Stimulated activated CD8-positive, alpha-beta memory T cell treated with anti-CD3 and anti-CD28 coated beads, Interleukin-4, amount 100 ng/mL, for 24 hours (primary cell): ENCODE results near the gene DDI1.

Experiments used
- DNase-seq: peaks from one replicate; pipeline ENCODE4 v3.0.0-alpha.2; 2020; ENCODE audit warnings: low read depth

The DDI1 gene

GRCh38 chr11:104036588-104036987 is at the start of gene DDI1:
TSS of gene DDI1 (plus strand) at chr11:104036640. CDS start at chr11:104036823, 183 bp downstream.
- no peak for DNase-seq

- no peak for DNase-seq
Observed at GRCh38 chr11:103987629-103988594, 48.5 kb upstream of the DDI1 start.

GRCh38 chr11:103988595-103988969 is 47.9 kb upstream of the DDI1 start:
- no peak for DNase-seq

- no peak for DNase-seq
Observed at GRCh38 chr11:103993507-103993906, 42.9 kb upstream of the DDI1 start.

GRCh38 chr11:103994094-103994493 is 42.3 kb upstream of the DDI1 start:
- DNase-seq, result no peak

GRCh38 chr11:103994518-103994917 is 41.9 kb upstream of the DDI1 start:
- no peak for DNase-seq

- no peak for DNase-seq
Observed at GRCh38 chr11:103995896-103996295, 40.5 kb upstream of the DDI1 start.

GRCh38 chr11:103997082-103997481 is 39.4 kb upstream of the DDI1 start:
- DNase-seq, result no peak

- DNase-seq, result no peak
Observed at GRCh38 chr11:103998826-103999508, 37.5 kb upstream of the DDI1 start.

GRCh38 chr11:104000798-104001197 is 35.6 kb upstream of the DDI1 start:
- DNase-seq, result no peak

- DNase-seq, result no peak
Observed at GRCh38 chr11:104001561-104002056, 34.8 kb upstream of the DDI1 start.

GRCh38 chr11:104003491-104003890 is 32.9 kb upstream of the DDI1 start:
- no peak for DNase-seq

GRCh38 chr11:104005234-104005855 is 31.1 kb upstream of the DDI1 start:
- no peak for DNase-seq

- DNase-seq, result no peak
Observed at GRCh38 chr11:104009744-104010143, 26.7 kb upstream of the DDI1 start.

GRCh38 chr11:104011044-104011443 is 25.4 kb upstream of the DDI1 start:
- DNase-seq, result no peak

- DNase-seq, result no peak
Observed at GRCh38 chr11:104015649-104016415, 20.6 kb upstream of the DDI1 start.

GRCh38 chr11:104024572-104024971 is 11.9 kb upstream of the DDI1 start:
- no peak for DNase-seq

GRCh38 chr11:104028476-104029263 is 7.8 kb upstream of the DDI1 start:
- no peak for DNase-seq

- no peak for DNase-seq
Observed at GRCh38 chr11:104033134-104033533, 3.3 kb upstream of the DDI1 start.

- DNase-seq, result no peak
Observed at GRCh38 chr11:104033561-104033960, 2.9 kb upstream of the DDI1 start.

GRCh38 chr11:104036995-104037394 is 555 bp downstream of the DDI1 start:
- DNase-seq, result no peak
